ENCODE measurements around the gene ATOSA.

The ATOSA gene

DNA sequence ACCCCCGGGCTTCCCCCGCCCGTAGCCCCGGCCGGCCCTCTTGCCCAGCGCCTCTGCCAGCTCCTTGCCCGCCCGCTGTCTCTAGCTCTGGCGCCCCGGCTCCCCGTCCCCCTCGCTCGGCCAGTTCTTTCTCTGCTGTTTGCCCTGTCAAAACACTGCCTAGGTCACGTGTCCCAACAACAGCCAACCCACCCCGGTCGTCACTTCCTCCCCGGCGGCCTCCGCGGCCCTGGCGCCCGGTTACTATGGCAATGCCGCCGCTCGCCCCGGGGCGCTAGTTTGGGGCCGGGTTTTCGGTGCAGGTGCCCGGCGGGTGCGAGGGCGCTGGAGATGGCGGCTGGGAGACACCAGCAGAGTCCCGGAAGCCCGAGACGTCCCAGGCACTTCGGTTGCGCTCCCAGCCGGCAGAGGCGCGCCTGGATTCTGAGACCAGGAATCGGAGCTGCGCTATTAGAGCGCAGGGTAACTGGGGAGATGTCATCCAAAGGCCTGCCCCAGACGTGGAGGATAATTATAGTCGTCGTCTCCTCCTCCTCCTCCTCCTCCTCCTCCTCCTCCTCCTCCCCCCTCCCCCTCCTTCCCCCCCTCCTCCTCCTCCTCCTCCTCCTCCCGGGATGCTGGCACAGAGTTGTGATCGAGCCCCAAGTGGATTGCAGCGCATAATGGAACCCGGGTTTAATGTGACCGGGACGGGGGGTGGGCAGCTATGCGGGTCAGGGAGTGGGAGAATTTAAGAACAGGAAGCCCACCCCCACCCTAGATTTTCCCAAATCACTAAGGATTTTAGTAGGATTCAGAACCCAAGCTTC is at the start of gene ATOSA:
Gene ATOSA (minus strand): TSS at position 157 of the 809 bp plus-strand sequence. CDS start 1,367 bp downstream, outside the sequence.
- H3K4me3 ChIP-seq (ENCODE audit: low read depth, low read length): peak within 1 kb of the TSS; percentile 72
- DNase-seq (ENCODE audit: low read depth): peak; percentile 91
- peak; percentile 63 for TF ChIP-seq POLR2A (IDR thresholded peaks at IDR 0.05; ENCODE audit: extremely low read depth, insufficient read length)
- TF ChIP-seq, protein P1, sequence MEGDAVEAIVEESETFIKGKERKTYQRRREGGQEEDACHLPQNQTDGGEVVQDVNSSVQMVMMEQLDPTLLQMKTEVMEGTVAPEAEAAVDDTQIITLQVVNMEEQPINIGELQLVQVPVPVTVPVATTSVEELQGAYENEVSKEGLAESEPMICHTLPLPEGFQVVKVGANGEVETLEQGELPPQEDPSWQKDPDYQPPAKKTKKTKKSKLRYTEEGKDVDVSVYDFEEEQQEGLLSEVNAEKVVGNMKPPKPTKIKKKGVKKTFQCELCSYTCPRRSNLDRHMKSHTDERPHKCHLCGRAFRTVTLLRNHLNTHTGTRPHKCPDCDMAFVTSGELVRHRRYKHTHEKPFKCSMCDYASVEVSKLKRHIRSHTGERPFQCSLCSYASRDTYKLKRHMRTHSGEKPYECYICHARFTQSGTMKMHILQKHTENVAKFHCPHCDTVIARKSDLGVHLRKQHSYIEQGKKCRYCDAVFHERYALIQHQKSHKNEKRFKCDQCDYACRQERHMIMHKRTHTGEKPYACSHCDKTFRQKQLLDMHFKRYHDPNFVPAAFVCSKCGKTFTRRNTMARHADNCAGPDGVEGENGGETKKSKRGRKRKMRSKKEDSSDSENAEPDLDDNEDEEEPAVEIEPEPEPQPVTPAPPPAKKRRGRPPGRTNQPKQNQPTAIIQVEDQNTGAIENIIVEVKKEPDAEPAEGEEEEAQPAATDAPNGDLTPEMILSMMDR (IDR thresholded peaks at IDR 0.05; ENCODE audit: low read depth, low read length): no peak
- peak; percentile 98 for TF ChIP-seq MAX (IDR thresholded peaks at IDR 0.05; ENCODE audit: low read depth, low read length)
- peak; percentile 81 for TF ChIP-seq MYC (IDR thresholded peaks at IDR 0.05; ENCODE audit: low read depth, low read length)

DNA sequence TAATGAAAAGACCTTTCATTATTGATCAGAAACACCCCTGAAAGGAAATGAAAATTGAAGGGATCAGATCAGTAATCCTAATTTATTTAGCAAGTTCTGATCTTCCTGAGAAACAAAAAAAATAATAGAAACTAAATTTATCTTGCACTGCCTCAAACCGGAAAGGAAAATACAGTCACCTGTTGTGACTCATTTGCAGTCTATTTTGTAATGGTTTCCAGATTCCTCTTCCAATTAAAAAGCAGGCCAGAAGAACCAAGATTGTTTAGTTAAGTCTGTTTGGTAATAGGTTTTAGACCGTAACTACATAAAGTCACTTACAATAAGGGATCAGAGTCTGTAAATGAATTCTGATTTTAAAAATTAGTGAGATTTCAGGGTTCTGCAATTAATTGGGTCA is 49.7 kb upstream of the ATOSA start:
- no peak overlapping the region for H3K4me3 ChIP-seq (ENCODE audit: low read depth, low read length)
- TF ChIP-seq POLR2A (IDR thresholded peaks at IDR 0.05; ENCODE audit: extremely low read depth, insufficient read length) (no peak), MAX (IDR thresholded peaks at IDR 0.05; ENCODE audit: low read depth, low read length) (no peak), MYC (IDR thresholded peaks at IDR 0.05; ENCODE audit: low read depth, low read length) (no peak)
- TF ChIP-seq, protein P1 (IDR thresholded peaks at IDR 0.05; ENCODE audit: low read depth, low read length): no peak
- DNase-seq (ENCODE audit: low read depth): no peak

GRCh38 chr15:52727815-52728214 is 48.6 kb upstream of the ATOSA start:
- DNase-seq (ENCODE audit: low read depth): no peak
- H3K4me3 ChIP-seq (ENCODE audit: low read depth, low read length): no peak overlapping the region
- TF ChIP-seq MYC (IDR thresholded peaks at IDR 0.05; ENCODE audit: low read depth, low read length) (no peak), POLR2A (IDR thresholded peaks at IDR 0.05; ENCODE audit: extremely low read depth, insufficient read length) (no peak), MAX (IDR thresholded peaks at IDR 0.05; ENCODE audit: low read depth, low read length) (no peak)
- TF ChIP-seq, protein P1 (IDR thresholded peaks at IDR 0.05; ENCODE audit: low read depth, low read length): no peak

DNA sequence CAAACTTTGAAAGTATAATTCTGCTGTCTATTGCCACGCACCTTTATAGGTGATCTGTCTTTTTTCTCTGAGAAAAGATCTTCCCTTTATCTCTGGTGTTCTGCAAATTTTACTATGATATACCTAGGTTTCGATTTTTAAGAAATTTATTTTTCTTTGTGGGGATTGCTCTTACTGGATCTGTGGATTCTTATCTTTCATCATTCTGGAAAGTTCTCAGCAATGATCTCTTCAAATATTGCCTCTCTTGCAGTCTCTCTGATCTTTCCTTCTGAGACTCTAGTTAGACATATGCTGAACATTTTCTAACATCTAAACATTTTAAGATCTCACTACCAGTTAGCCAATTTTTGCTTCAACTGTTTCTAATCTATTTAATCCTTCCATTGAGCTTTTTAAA is 47.0 kb upstream of the ATOSA start:
- H3K4me3 ChIP-seq (ENCODE audit: low read depth, low read length): no peak overlapping the region
- no peak for TF ChIP-seq POLR2A (IDR thresholded peaks at IDR 0.05; ENCODE audit: extremely low read depth, insufficient read length)
- no peak for TF ChIP-seq MYC (IDR thresholded peaks at IDR 0.05; ENCODE audit: low read depth, low read length)
- no peak for TF ChIP-seq MAX (IDR thresholded peaks at IDR 0.05; ENCODE audit: low read depth, low read length)
- TF ChIP-seq, protein P1 (IDR thresholded peaks at IDR 0.05; ENCODE audit: low read depth, low read length): no peak
- DNase-seq (ENCODE audit: low read depth): no peak

DNA sequence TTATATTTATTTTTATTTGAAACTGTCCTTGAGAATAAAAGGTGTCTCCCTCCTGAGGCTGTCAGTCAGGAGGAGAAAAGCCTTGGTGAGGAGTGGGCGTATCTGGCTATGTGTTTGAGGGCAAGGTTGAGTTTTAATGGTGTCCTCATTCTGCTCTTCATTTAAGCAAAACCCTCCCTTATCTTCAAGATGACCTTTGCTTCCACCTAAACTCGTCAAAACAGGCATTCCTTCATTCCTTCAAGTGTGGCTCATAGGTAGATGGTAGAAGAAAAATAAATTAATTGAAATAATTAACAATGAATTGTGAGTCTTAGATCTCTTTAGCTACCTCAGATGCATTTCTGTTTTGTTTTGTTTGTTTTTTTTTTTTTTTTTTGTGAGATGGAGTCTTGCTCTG is 39.4 kb upstream of the ATOSA start:
- no peak overlapping the region for H3K4me3 ChIP-seq (ENCODE audit: low read depth, low read length)
- TF ChIP-seq MYC (IDR thresholded peaks at IDR 0.05; ENCODE audit: low read depth, low read length) (no peak), POLR2A (IDR thresholded peaks at IDR 0.05; ENCODE audit: extremely low read depth, insufficient read length) (no peak), MAX (IDR thresholded peaks at IDR 0.05; ENCODE audit: low read depth, low read length) (no peak)
- TF ChIP-seq, protein P1 (IDR thresholded peaks at IDR 0.05; ENCODE audit: low read depth, low read length): no peak
- no peak for DNase-seq (ENCODE audit: low read depth)
